WERI-Rb-1 (cell line): Measurements from ENCODE around the gene ST3GAL3.

Experiments used
- DNase-seq: peaks from one replicate; pipeline ENCODE4 v3.0.0-alpha.2; 2020
- H3K27ac ChIP-seq: fragments of 250-450 bp; sonication (Bioruptor Pico); 2 replicates; pipeline ENCODE4 v1.5.1; 2020; ENCODE audit warnings: mild to moderate bottlenecking, moderate library complexity
- H3K27me3 ChIP-seq: fragments of 250-450 bp; sonication (Bioruptor Pico); 2 replicates; pipeline ENCODE4 v1.5.1; 2021; ENCODE audit warnings: mild to moderate bottlenecking, low read depth, moderate library complexity; ENCODE audit not compliant: insufficient read depth, severe bottlenecking
- H3K36me3 ChIP-seq: fragments of 250-450 bp; sonication (Bioruptor Pico); 2 replicates; pipeline ENCODE4 v1.5.1; 2020; ENCODE audit warnings: mild to moderate bottlenecking, moderate library complexity
- H3K4me3 ChIP-seq: 2 replicates; pipeline ENCODE4 v1.5.1; 2011; ENCODE audit warnings: low read depth, mild to moderate bottlenecking, control low read depth, low read length
- H3K9me3 ChIP-seq: fragments of 250-450 bp; sonication (Bioruptor Pico); 2 replicates; pipeline ENCODE4 v1.5.1; 2021; ENCODE audit warnings: mild to moderate bottlenecking, moderate library complexity; ENCODE audit not compliant: severe bottlenecking
- CTCF ChIP-seq: IDR thresholded peaks from 2 replicates; pipeline ENCODE4 v1.5.1; 2011; ENCODE audit warnings: low read depth, mild to moderate bottlenecking, control low read depth, inconsistent platforms, low read length

Gene ST3GAL3

GRCh38 chr1:43847882-43848281 is 140.5 kb downstream of the ST3GAL3 start:
- Histone ChIP-seq H3K9me3 (no peaks in the 10 kb centered on the region), H3K36me3 (no peaks in the 10 kb centered on the region), H3K4me3 (no peak overlapping the region), H3K27me3 (no peaks in the 10 kb centered on the region), H3K27ac (no peak overlapping the region)
- DNase-seq = no peak
- TF ChIP-seq CTCF = no peak

GRCh38 chr1:43849670-43850069 is 142.3 kb downstream of the ST3GAL3 start:
- no peak for DNase-seq

GRCh38 chr1:43850591-43851233 is 143.4 kb downstream of the ST3GAL3 start:
- H3K36me3 ChIP-seq = no peaks in the 10 kb centered on the region
- no peak overlapping the region for H3K27ac ChIP-seq
- DNase-seq = no peak
- no peak overlapping the region for H3K4me3 ChIP-seq
- no peaks in the 10 kb centered on the region for H3K9me3 ChIP-seq
- no peaks in the 10 kb centered on the region for H3K27me3 ChIP-seq
- TF ChIP-seq CTCF = no peak

More at GRCh38 chr1:43849670-43850069, 142.3 kb downstream of the ST3GAL3 start:
- Histone ChIP-seq H3K36me3 (no peaks in the 10 kb centered on the region), H3K27me3 (no peaks in the 10 kb centered on the region), H3K27ac (no peak overlapping the region), H3K9me3 (no peaks in the 10 kb centered on the region), H3K4me3 (no peak overlapping the region)
- no peak for TF ChIP-seq CTCF

GRCh38 chr1:43851561-43852338 is 144.4 kb downstream of the ST3GAL3 start:
- no peaks in the 10 kb centered on the region for H3K9me3 ChIP-seq
- no peaks in the 10 kb centered on the region for H3K36me3 ChIP-seq
- no peak overlapping the region for H3K27ac ChIP-seq
- no peaks in the 10 kb centered on the region for H3K27me3 ChIP-seq
- H3K4me3 ChIP-seq = no peak overlapping the region
- no peak for TF ChIP-seq CTCF
- DNase-seq = no peak

GRCh38 chr1:43853161-43853921 is 146.0 kb downstream of the ST3GAL3 start:
- DNase-seq = no peak

More at GRCh38 chr1:43853161-43853921, 146.0 kb downstream of the ST3GAL3 start:
- no peak overlapping the region for H3K4me3 ChIP-seq
- no peak overlapping the region for H3K27ac ChIP-seq
- no peaks in the 10 kb centered on the region for H3K27me3 ChIP-seq
- H3K9me3 ChIP-seq = no peaks in the 10 kb centered on the region
- H3K36me3 ChIP-seq = no peaks in the 10 kb centered on the region
- TF ChIP-seq CTCF = no peak
